ENCODE results near the gene MAN1C1.

MAN1C1 gene

DNA sequence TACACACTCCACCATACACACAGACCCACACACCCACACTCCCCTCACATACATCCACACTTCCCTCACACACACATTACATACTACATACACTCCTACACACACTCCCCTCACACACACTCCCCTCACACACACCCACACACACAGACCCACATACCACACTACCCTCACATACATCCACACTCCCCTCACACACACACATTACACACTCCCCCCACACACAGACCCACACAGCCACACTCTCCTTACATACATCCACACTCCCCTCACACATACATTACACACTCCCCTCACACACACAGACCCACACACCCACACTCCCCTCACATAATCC is 150.8 kb downstream of the MAN1C1 start:
- no peak for DNase-seq

DNA sequence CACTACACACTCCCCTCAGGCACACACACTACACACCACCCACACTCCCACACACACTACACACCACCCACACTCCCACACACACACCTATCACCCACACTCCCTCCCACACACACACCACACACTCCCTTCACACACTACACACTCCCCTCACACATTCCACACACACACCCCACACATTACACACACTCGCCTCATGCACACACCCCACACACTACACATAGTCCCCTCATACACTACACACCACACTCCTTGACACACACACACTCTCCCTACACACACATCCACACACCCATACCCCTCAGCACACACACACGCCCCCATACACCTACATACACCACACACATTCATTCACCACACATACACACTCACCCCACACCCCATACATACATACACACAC is 152.4 kb downstream of the MAN1C1 start:
- no peak for DNase-seq

- DNase-seq, result no peak
These were observed 153.2 kb downstream of the MAN1C1 start for GRCh38 chr1:25769625-25770383.

- no peak for DNase-seq
These were observed 154.1 kb downstream of the MAN1C1 start for GRCh38 chr1:25770541-25771220.

GRCh38 chr1:25771221-25772114 is 154.9 kb downstream of the MAN1C1 start:
- DNase-seq, result peak; percentile 6

DNA sequence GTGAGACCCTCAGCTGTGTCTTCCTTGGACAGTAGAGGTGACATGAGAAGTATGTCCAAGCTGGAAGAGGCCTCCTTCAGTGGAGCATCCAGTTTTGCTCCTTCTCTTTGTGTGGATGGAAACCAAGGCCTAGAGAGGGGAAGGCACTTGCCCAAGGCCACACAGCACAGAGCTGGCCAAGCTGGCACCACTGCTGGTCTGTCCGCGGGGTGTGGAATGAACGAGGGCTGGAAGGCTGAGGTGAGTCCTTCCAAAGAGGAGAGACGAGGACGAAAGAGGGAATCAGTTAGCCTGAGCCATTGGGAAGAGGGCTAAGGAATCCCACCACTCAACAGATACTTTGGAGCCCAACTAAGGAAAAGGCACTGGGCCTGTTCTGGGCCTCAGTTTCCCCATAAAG is 155.6 kb downstream of the MAN1C1 start:
- no peak for DNase-seq

- DNase-seq, result no peak
These were observed 156.2 kb downstream of the MAN1C1 start for GRCh38 chr1:25772692-25773245.

DNA sequence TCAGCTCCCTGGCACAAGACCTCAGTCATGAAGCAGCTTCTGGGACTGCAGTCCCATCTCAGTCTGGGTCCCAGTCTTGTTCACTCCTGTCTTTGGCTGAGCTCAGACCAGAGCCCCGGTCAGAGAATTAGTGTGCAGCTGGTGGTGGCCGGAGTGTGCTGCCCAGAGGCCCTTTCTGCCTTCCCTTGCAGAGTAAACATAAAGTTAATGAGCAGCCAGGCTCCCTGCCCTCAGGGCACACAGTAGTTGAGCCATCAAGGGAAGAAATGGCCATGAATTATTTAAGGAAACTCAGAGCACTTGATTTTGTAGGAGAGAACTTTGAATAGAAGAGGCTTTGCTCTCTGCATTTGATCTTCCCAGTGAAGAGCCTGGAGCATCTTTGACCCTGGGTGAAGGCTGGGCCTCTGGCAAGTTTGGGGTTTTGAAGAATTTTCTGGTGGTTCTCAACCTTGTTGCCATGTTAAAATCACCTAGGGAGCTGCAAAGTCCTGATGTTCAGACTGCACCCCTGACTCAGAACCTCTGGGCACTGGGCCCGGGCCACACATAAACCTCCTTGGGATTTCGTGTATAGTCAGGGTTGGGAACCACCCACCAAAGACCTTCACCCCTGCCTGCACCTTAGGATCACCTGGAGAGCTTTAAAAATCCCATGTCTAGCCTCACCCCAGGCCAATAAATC is 157.0 kb downstream of the MAN1C1 start:
- no peak for DNase-seq

- DNase-seq, result no peak
These were observed 157.7 kb downstream of the MAN1C1 start for GRCh38 chr1:25774206-25774803.

- peak; percentile 23 for DNase-seq
These were observed 158.6 kb downstream of the MAN1C1 start for GRCh38 chr1:25774921-25775771.

GRCh38 chr1:25779388-25779787 is 162.8 kb downstream of the MAN1C1 start:
- DNase-seq, result no peak

GRCh38 chr1:25779894-25780293 is 163.3 kb downstream of the MAN1C1 start:
- DNase-seq, result no peak

GRCh38 chr1:25780318-25781129 is 163.9 kb downstream of the MAN1C1 start:
- no peak for DNase-seq

DNA sequence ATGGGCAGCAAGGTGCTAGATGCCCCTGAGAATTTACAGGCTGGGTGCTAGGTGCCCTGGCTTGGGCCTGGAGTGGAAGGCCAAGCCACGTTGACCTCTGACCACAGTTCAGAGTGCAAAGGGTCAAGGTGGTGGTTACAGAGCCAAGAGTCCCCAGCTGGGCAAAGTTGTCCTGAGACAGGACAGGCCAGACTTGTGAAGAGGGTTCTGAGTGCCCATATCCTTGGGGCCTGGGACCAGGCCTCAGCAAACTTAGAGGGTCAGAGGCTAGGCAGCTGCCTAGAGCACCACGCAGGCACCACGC is 164.5 kb downstream of the MAN1C1 start:
- DNase-seq, result no peak

DNA sequence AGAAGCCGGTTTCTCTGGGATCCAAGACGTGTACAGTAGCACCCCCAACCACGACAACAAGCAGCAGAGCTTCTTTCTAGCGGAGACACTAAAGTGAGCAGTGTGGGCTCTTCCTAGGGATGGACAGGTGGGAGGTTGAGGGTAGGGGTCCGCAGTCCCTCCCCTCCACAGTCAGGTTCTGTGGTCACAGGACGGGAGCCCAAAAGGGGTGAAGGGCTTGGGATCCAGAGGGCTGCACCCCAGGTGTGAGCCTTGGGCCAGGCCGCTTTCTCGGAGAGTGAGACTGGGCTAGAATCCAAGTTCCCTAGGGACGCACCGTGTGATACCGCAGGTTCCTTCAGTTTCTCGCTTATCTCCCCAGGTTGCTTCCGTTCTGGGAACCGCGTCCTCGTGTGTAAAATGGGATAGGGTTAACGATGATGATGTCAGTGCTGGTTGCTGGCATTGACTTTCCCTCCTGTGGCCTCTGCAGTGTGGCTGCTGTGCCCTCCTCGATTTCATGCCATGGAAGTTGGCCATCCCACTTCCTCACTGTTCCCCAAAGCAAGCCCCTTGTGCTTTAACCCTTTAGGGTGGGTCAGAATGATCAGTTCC is 166.1 kb downstream of the MAN1C1 start:
- DNase-seq, result no peak

DNA sequence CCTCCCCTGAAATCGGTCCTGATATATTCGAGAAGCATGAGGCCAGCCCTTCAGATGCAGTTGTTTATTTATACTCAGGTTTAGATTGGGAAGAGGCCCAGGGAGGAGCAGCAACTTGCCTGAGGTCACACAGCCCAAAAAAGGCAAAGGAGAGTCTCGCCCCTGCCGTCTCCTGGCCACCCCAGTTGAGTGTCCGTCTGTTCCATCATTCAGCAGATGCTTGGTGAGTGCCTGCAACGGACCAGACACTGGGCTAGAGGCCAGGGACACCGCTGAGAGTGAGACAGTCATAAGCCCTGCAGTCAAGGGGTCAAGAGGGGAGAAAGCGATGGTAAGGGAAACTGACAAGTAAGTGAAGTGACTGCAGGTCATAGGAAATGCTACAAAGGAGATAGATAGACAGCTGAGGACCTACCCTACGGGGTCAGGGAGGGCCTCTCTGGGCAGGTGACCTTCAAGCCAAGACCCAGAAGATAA is 168.0 kb downstream of the MAN1C1 start:
- no peak for DNase-seq

GRCh38 chr1:25785333-25786067 is 168.9 kb downstream of the MAN1C1 start:
- no peak for DNase-seq

DNA sequence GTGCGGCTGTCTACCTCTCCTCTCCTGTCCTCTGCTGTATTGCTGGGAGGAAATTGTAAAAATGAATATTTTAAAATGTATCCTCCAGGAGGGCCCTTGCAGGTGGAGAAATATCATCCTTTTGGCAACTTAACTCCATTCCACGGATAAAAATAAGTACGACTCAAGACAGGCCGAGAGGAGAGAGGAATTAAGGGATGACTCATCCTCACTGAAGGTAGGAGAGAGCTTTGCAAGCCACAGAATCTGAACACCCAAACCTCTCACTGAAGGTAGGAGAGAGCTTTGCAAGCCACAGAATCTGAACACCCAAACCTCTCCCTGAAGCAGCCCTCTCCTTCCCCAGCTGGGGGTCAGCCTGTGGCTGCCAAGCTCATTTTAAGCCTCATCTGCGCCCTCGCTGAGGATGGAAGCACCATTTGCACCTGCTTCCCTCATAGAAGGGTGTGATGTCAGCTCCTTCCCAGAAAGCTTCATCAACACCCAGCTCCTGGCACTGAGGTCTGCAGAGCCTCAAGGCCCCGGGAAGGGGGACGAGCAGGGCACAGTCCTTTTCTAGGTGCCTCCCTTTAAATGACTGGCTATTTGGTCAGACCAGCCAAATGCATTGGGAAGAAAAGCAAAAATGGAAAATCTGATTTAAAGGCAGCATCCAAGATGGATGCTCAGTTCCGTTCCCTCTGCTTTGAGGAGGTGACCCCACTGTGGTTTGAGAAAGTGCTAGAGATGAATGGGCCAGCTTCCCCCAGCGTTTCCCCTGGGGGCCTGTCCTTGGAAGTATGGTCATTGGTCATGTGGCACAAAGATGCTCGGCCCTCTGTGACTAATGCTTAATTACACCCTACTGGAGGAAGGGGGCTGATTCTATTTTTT is 170.5 kb downstream of the MAN1C1 start:
- no peak for DNase-seq
